HEK293 (cell line): ENCODE results near the gene IMPG1.
A peak's percentile ranks its signal among the peaks of the same experiment; 100 is the strongest.

Experiments
- CTCF ChIA-PET: fragments of 350-600 bp; formaldehyde crosslinking; extraction: SDS; loops from one replicate; lab custom pipeline; 2021; ENCODE audit warnings: antibody characterized with exemption; lab: Yijun Ruan, JAX
- POLR2A ChIA-PET: fragments of 300-600 bp; formaldehyde crosslinking; extraction: SDS; loops from one replicate; lab custom pipeline; 2020; ENCODE audit warnings: antibody characterized with exemption, inconsistent platforms; lab: Yijun Ruan, JAX
- H3K27ac ChIP-seq: fragments of 200-500 bp; sonication (Bioruptor generic); 2 replicates; pipeline ENCODE4 v1.5.1; 2014; ENCODE audit warnings: low read depth, low read length, control low read depth, inconsistent platforms; ENCODE audit errors: extremely low read depth
- H3K36me3 ChIP-seq, 2 experiments: fragments of 200-500 bp in 1 of 2; sonication (Bioruptor generic) in 1 of 2; 1 replicate in 1 of 2; 2 replicates in 1 of 2; pipeline ENCODE4 v1.5.1; 2014 to 2017; ENCODE audit warnings: inconsistent platforms in 2 of 2, low read length in 2 of 2; ENCODE audit not compliant: control insufficient read depth in 2 of 2, insufficient read depth in 1 of 2
- H3K4me1 ChIP-seq: fragments of 200-500 bp; sonication (Bioruptor generic); 2 replicates; pipeline ENCODE4 v1.5.1; 2014; ENCODE audit warnings: mild to moderate bottlenecking, low read length, inconsistent platforms; ENCODE audit not compliant: control insufficient read depth, insufficient read depth
- H3K4me3 ChIP-seq: 2 replicates; pipeline ENCODE4 v1.5.1; 2011; ENCODE audit warnings: low read depth, mild to moderate bottlenecking, control low read depth, low read length, moderate library complexity
- H3K9me3 ChIP-seq: fragments of 200-500 bp; sonication (Bioruptor generic); 2 replicates; pipeline ENCODE4 v1.5.1; 2014; ENCODE audit warnings: low read depth, low read length, inconsistent platforms; ENCODE audit not compliant: control insufficient read depth, insufficient read depth
- AEBP2 ChIP-seq: fragments of 450-650 bp; formaldehyde crosslinking; IDR thresholded peaks from 2 replicates; pipeline ENCODE4 v1.5.1; 2016; ENCODE audit warnings: missing biosample characterization, missing genetic modification characterization, borderline replicate concordance
- GLI4 ChIP-seq: fragments of 450-650 bp; formaldehyde crosslinking; IDR thresholded peaks from 2 replicates; pipeline ENCODE4 v1.5.1; 2016; ENCODE audit warnings: missing biosample characterization, missing genetic modification characterization
- HOXA7 ChIP-seq: sonication (generic); formaldehyde crosslinking; IDR thresholded peaks from 2 replicates; pipeline ENCODE4 v1.8.1; 2022; ENCODE audit warnings: missing genetic modification reagents, borderline replicate concordance
- MYNN ChIP-seq: fragments of 450-650 bp; formaldehyde crosslinking; IDR thresholded peaks from 2 replicates; pipeline ENCODE4 v1.5.1; 2016; ENCODE audit warnings: missing biosample characterization, missing genetic modification characterization, borderline replicate concordance
- OSR2 ChIP-seq: fragments of 450-650 bp; formaldehyde crosslinking; IDR thresholded peaks from 2 replicates; pipeline ENCODE4 v1.5.1; 2016; ENCODE audit warnings: missing biosample characterization, missing genetic modification characterization
- SCRT1 ChIP-seq: fragments of 450-650 bp; formaldehyde crosslinking; IDR thresholded peaks from 2 replicates; pipeline ENCODE4 v1.5.1; 2016; ENCODE audit warnings: missing biosample characterization, missing genetic modification characterization, borderline replicate concordance
- ZBTB6 ChIP-seq: fragments of 450-650 bp; formaldehyde crosslinking; IDR thresholded peaks from 2 replicates; pipeline ENCODE4 v1.5.1; 2017; ENCODE audit warnings: missing biosample characterization, missing genetic modification characterization
- ZBTB8A ChIP-seq: fragments of 450-650 bp; formaldehyde crosslinking; IDR thresholded peaks from 2 replicates; pipeline ENCODE4 v1.5.1; 2016; ENCODE audit warnings: missing biosample characterization, missing genetic modification characterization
- ZNF121 ChIP-seq: fragments of 450-650 bp; formaldehyde crosslinking; IDR thresholded peaks from 2 replicates; pipeline ENCODE4 v1.5.1; 2016; ENCODE audit warnings: missing biosample characterization, missing genetic modification characterization
- ZNF140 ChIP-seq: fragments of 450-650 bp; formaldehyde crosslinking; IDR thresholded peaks from 2 replicates; pipeline ENCODE4 v1.5.1; 2016; ENCODE audit warnings: missing biosample characterization, missing genetic modification characterization
- ZNF19 ChIP-seq: fragments of 450-650 bp; formaldehyde crosslinking; IDR thresholded peaks from 2 replicates; pipeline ENCODE4; 2016; ENCODE audit warnings: missing biosample characterization, missing genetic modification characterization, low read depth
- ZNF280C ChIP-seq: fragments of 450-650 bp; formaldehyde crosslinking; IDR thresholded peaks from 2 replicates; pipeline ENCODE4 v1.5.1; 2016; ENCODE audit warnings: missing biosample characterization, missing genetic modification characterization
- ZNF341 ChIP-seq: fragments of 450-650 bp; formaldehyde crosslinking; IDR thresholded peaks from 2 replicates; pipeline ENCODE4; 2016; ENCODE audit warnings: low read depth, missing biosample characterization, missing genetic modification characterization
- ZNF426 ChIP-seq: fragments of 450-650 bp; formaldehyde crosslinking; IDR thresholded peaks from 2 replicates; pipeline ENCODE4 v1.5.1; 2017; ENCODE audit warnings: missing biosample characterization, missing genetic modification characterization, mild to moderate bottlenecking, inconsistent platforms, moderate library complexity
- ZNF513 ChIP-seq: fragments of 450-650 bp; IDR thresholded peaks from 2 replicates; pipeline ENCODE4 v1.5.1; 2018; ENCODE audit warnings: missing biosample characterization, missing genetic modification characterization
- ZNF560 ChIP-seq: fragments of 450-650 bp; formaldehyde crosslinking; IDR thresholded peaks from 2 replicates; pipeline ENCODE4 v1.5.1; 2017; ENCODE audit warnings: missing biosample characterization, missing genetic modification characterization, borderline replicate concordance
- ZNF623 ChIP-seq: fragments of 450-650 bp; formaldehyde crosslinking; IDR thresholded peaks from 2 replicates; pipeline ENCODE4 v1.5.1; 2016; ENCODE audit warnings: missing biosample characterization, missing genetic modification characterization
- ZNF664 ChIP-seq: fragments of 450-650 bp; formaldehyde crosslinking; IDR thresholded peaks from 2 replicates; pipeline ENCODE4 v1.5.1; 2016; ENCODE audit warnings: missing biosample characterization, missing genetic modification characterization
- ZNF692 ChIP-seq: fragments of 450-650 bp; formaldehyde crosslinking; IDR thresholded peaks from 2 replicates; pipeline ENCODE4 v1.5.1; 2016; ENCODE audit warnings: missing biosample characterization, missing genetic modification characterization
- ZSCAN16 ChIP-seq: fragments of 450-650 bp; formaldehyde crosslinking; IDR thresholded peaks from 2 replicates; pipeline ENCODE4 v1.5.1; 2016; ENCODE audit warnings: missing biosample characterization, missing genetic modification characterization
- TF ChIP-seq, protein P1 (sequence below): fragments of 450-650 bp; formaldehyde crosslinking; IDR thresholded peaks from 2 replicates; pipeline ENCODE4 v1.5.1; 2017; ENCODE audit warnings: missing biosample characterization, missing genetic modification characterization

The IMPG1 gene

DNA sequence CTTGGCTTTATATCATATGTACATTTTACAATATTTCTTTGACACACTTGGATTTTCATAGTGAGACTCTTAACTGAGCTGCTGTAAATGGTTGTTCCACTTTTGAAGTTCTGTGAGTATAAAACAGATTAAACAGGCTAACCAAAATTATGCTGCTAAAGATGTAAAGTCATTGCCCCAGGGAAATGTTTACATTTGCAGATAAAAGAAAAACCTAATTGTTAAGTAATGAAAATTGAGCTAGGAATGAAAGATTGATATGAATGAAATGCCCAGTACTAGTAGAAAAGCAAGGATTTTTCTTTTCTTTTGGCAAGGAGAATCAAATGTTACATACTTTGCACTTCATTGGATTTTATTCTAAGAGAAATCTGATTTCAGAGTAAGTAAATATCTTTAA is 159.4 kb downstream of the IMPG1 start:
- H3K27ac ChIP-seq: no peak overlapping the region
- POLR2A ChIA-PET: no interaction called here
- no peaks in the 10 kb centered on the region for H3K9me3 ChIP-seq
- no peak overlapping the region for H3K4me3 ChIP-seq
- TF ChIP-seq GLI4 (tag by site-specific recombination) (no peak), ZNF121 (no peak)
- TF ChIP-seq, protein P1, sequence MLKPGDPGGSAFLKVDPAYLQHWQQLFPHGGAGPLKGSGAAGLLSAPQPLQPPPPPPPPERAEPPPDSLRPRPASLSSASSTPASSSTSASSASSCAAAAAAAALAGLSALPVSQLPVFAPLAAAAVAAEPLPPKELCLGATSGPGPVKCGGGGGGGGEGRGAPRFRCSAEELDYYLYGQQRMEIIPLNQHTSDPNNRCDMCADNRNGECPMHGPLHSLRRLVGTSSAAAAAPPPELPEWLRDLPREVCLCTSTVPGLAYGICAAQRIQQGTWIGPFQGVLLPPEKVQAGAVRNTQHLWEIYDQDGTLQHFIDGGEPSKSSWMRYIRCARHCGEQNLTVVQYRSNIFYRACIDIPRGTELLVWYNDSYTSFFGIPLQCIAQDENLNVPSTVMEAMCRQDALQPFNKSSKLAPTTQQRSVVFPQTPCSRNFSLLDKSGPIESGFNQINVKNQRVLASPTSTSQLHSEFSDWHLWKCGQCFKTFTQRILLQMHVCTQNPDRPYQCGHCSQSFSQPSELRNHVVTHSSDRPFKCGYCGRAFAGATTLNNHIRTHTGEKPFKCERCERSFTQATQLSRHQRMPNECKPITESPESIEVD (tag by site-specific recombination): peak; percentile 83
- H3K36me3 ChIP-seq: peaks cover 5 to 27% of the 10 kb centered on the region in 2 experiments
- H3K4me1 ChIP-seq: peaks cover 3% of the 10 kb centered on the region
- CTCF ChIA-PET: interaction anchor here (1.0 to 5.5 kb wide), 3 partner anchors 19 to 20 kb away, joined by 3 to 53 read pairs (median 4); no protein-coding TSS in a partner anchor

GRCh38 chr6:75907444-75907843 is 165.0 kb downstream of the IMPG1 start:
- Histone ChIP-seq H3K4me3 (no peak overlapping the region), H3K9me3 (no peaks in the 10 kb centered on the region), H3K4me1 (no peaks in the 10 kb centered on the region), H3K36me3 (peaks cover 5 to 9% of the 10 kb centered on the region in 2 experiments; a peak in 2 of 3 replicates), H3K27ac (no peak overlapping the region)
- ChIA-PET CTCF (interaction anchor here (3.5 kb wide), 1 partner anchor 14 kb away, joined by 28 read pairs; no protein-coding TSS in a partner anchor), POLR2A (no interaction called here)
- TF ChIP-seq ZNF692 (tag by site-specific recombination) (no peak), ZNF664 (tag by site-specific recombination) (no peak), ZNF341 (tag by site-specific recombination) (no peak), ZBTB8A (tag by site-specific recombination) (no peak), ZNF426 (tag by site-specific recombination) (no peak), SCRT1 (tag by site-specific recombination) (no peak), ZNF140 (tag by site-specific recombination) (no peak), ZNF560 (tag by site-specific recombination) (no peak), ZNF19 (tag by site-specific recombination) (no peak), MYNN (no peak), HOXA7 (CRISPR knock-in tag) (no peak), AEBP2 (tag by site-specific recombination) (no peak), ZNF513 (tag by site-specific recombination) (no peak), ZNF623 (no peak), OSR2 (tag by site-specific recombination) (no peak), ZBTB6 (no peak), ZNF280C (tag by site-specific recombination) (no peak), ZSCAN16 (tag by site-specific recombination) (no peak)
